ENCODE results near the gene FAAP20.

Gene FAAP20

GRCh38 chr1:2208309-2209239, 14.0 kb upstream of the FAAP20 start:
- Histone ChIP-seq H3K9me3 (ENCODE audit: insufficient read depth, low read length) (no peaks in the 10 kb centered on the region), H3K36me3 (ENCODE audit: insufficient read depth, insufficient read length, low read length) (no peaks in the 10 kb centered on the region), H3K27me3 (ENCODE audit: insufficient read depth, insufficient read length) (peaks cover 10% of the 10 kb centered on the region), H3K9ac (ENCODE audit: insufficient read length, low read depth) (no peak overlapping the region), H3K4me1 (ENCODE audit: insufficient read depth, insufficient read length) (peaks cover 31% of the 10 kb centered on the region), H3K4me3 (ENCODE audit: insufficient read length, low read depth) (no peak overlapping the region)
- TF ChIP-seq YY1 (IDR thresholded peaks at IDR 0.05; ENCODE audit: insufficient read depth, insufficient read length): no peak
- no peak for TF ChIP-seq SUZ12 (IDR thresholded peaks at IDR 0.05; ENCODE audit: extremely low read depth, insufficient read depth, insufficient read length)
- no peak for TF ChIP-seq ZNF274 (IDR thresholded peaks at IDR 0.05; ENCODE audit: low read depth, low read length)
- DNase-seq (ENCODE audit: low read depth, low spot score): no peak

DNA sequence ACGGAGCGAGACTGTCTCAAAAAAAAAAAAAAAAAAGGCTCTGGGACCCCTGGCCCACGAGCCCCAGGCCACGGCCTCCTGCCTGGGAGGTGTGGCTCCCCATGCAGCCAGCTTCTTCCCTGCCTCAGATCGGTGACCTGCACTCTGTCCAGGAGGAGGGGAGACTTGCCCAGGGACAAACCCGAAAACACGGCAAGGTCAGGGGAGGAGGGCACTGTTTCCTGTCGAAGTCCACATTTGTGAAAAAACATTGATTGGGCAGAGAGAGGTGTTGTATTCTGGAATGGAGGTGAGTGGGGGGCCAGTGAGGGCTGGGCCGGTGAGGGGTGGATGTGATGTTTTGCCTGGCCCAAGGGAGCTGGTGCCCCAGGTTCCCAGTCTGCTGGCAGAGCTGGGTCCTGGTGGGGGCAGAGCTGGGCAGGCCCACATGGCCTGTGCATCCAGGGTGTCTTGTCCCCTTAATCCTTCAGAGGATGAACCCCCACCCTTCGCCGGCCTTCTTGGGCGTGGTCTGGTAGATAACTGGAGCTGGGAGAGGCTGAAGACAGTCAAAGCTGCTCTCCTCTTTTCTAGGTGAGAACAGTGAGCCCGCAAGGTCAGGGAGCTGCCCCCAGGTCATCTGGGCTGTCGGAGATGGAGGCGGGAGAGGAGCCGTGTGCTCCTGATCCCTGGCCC, 12.4 kb upstream of the FAAP20 start:
- no peak for TF ChIP-seq SUZ12 (IDR thresholded peaks at IDR 0.05; ENCODE audit: extremely low read depth, insufficient read depth, insufficient read length)
- Histone ChIP-seq H3K4me3 (ENCODE audit: insufficient read length, low read depth) (no peak overlapping the region), H3K27me3 (ENCODE audit: insufficient read depth, insufficient read length) (peaks cover 10% of the 10 kb centered on the region), H3K9ac (ENCODE audit: insufficient read length, low read depth) (peak overlapping the region; percentile 56), H3K4me1 (ENCODE audit: insufficient read depth, insufficient read length) (peaks cover 30% of the 10 kb centered on the region), H3K36me3 (ENCODE audit: insufficient read depth, insufficient read length, low read length) (no peaks in the 10 kb centered on the region), H3K9me3 (ENCODE audit: insufficient read depth, low read length) (no peaks in the 10 kb centered on the region)
- DNase-seq (ENCODE audit: low read depth, low spot score): no peak

DNA sequence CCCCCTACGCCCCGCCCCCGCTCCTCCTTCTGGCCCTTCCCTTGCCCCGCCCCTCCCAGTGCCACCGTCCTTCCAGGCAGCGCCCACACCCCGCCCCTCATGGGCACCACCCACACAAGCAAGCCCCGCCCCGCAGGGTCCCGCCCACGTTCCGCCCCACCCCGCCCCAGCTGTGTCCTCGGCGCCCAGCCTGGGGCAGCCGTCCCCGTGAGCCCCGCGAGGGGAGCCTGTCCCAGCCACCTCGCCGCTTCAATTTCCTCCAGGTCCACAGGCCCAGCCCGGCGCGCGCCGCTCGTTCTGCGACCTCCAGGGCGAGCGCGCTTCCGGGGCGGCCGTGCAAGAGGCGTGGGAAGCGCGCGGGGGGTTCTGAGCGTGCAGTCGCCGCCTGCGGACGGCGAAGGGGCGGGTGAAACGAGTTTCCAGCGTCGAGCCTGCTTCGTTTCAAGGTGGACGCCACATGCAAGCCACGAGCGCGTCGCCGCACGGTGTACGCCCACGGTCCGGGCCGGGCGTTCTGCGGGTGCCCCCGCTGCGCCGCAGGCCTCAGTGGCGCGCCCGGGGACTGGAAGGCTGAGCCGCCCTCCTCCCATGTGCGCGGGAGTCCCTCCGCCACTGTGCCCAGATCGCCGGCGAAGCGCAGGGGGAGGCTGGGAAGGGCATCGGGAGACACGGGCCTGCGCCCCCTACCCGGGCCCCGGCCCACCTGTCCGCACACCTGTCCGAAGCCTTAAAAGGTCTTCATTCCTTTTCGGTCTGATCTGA, 10.8 kb upstream of the FAAP20 start:
- no peak for DNase-seq (ENCODE audit: low read depth, low spot score)
- Histone ChIP-seq H3K36me3 (ENCODE audit: insufficient read depth, insufficient read length, low read length) (no peaks in the 10 kb centered on the region), H3K4me1 (ENCODE audit: insufficient read depth, insufficient read length) (peaks cover 31% of the 10 kb centered on the region), H3K4me3 (ENCODE audit: insufficient read length, low read depth) (peak overlapping the region; percentile 37), H3K9me3 (ENCODE audit: insufficient read depth, low read length) (no peaks in the 10 kb centered on the region), H3K9ac (ENCODE audit: insufficient read length, low read depth) (peak overlapping the region; percentile 76), H3K27me3 (ENCODE audit: insufficient read depth, insufficient read length) (peaks cover 10% of the 10 kb centered on the region)
- TF ChIP-seq YY1 (IDR thresholded peaks at IDR 0.05; ENCODE audit: insufficient read depth, insufficient read length) (no peak), ZNF274 (IDR thresholded peaks at IDR 0.05; ENCODE audit: low read depth, low read length) (no peak), SUZ12 (IDR thresholded peaks at IDR 0.05; ENCODE audit: extremely low read depth, insufficient read depth, insufficient read length) (no peak)

- Histone ChIP-seq H3K36me3 (ENCODE audit: insufficient read depth, insufficient read length, low read length) (no peaks in the 10 kb centered on the region), H3K27me3 (ENCODE audit: insufficient read depth, insufficient read length) (peaks cover 10% of the 10 kb centered on the region), H3K4me3 (ENCODE audit: insufficient read length, low read depth) (peak overlapping the region; percentile 42), H3K9ac (ENCODE audit: insufficient read length, low read depth) (peak overlapping the region; percentile 86), H3K4me1 (ENCODE audit: insufficient read depth, insufficient read length) (peaks cover 26% of the 10 kb centered on the region), H3K9me3 (ENCODE audit: insufficient read depth, low read length) (no peaks in the 10 kb centered on the region)
- DNase-seq (ENCODE audit: low read depth, low spot score): no peak
- TF ChIP-seq SUZ12 (IDR thresholded peaks at IDR 0.05; ENCODE audit: extremely low read depth, insufficient read depth, insufficient read length) (no peak), ZNF274 (IDR thresholded peaks at IDR 0.05; ENCODE audit: low read depth, low read length) (no peak), YY1 (IDR thresholded peaks at IDR 0.05; ENCODE audit: insufficient read depth, insufficient read length) (no peak)
Observed at GRCh38 chr1:2204415-2205190, 10.0 kb upstream of the FAAP20 start.

GRCh38 chr1:2203671-2204414, 9.3 kb upstream of the FAAP20 start:
- H3K4me1 ChIP-seq (ENCODE audit: insufficient read depth, insufficient read length): peaks cover 28% of the 10 kb centered on the region

More at GRCh38 chr1:2203671-2204414, 9.3 kb upstream of the FAAP20 start:
- no peaks in the 10 kb centered on the region for H3K9me3 ChIP-seq (ENCODE audit: insufficient read depth, low read length)
- TF ChIP-seq ZNF274 (IDR thresholded peaks at IDR 0.05; ENCODE audit: low read depth, low read length): no peak
- no peak for TF ChIP-seq SUZ12 (IDR thresholded peaks at IDR 0.05; ENCODE audit: extremely low read depth, insufficient read depth, insufficient read length)
- no peak for TF ChIP-seq YY1 (IDR thresholded peaks at IDR 0.05; ENCODE audit: insufficient read depth, insufficient read length)
- no peaks in the 10 kb centered on the region for H3K36me3 ChIP-seq (ENCODE audit: insufficient read depth, insufficient read length, low read length)
- DNase-seq (ENCODE audit: low read depth, low spot score): no peak
- peak overlapping the region; percentile 42 for H3K4me3 ChIP-seq (ENCODE audit: insufficient read length, low read depth)
- H3K9ac ChIP-seq (ENCODE audit: insufficient read length, low read depth): peak overlapping the region; percentile 86
- H3K27me3 ChIP-seq (ENCODE audit: insufficient read depth, insufficient read length): peaks cover 10% of the 10 kb centered on the region
